Measurements from ENCODE around the gene ASB10. TPM values are rescaled to one million over a fixed set of nuclear protein-coding genes. Genes with fewer than 3 reads are reported as not detected.
A peak's percentile ranks its signal among the peaks of the same experiment; 100 is the strongest.

Gene ASB10
- total RNA-seq, 1 donor from 2014 or later, result not detected

- peaks cover 56% of the 10 kb centered on the region for H3K27me3 Mint-ChIP-seq (ENCODE audit: unreplicated experiment)
- H3K9me3 Mint-ChIP-seq (ENCODE audit: unreplicated experiment), result no peaks in the 10 kb centered on the region
- no peaks in the 10 kb centered on the region for H3K4me1 Mint-ChIP-seq (ENCODE audit: unreplicated experiment)
- DNase-seq (ENCODE audit: extremely low spot score, unreplicated experiment), result peak; percentile 84
- H3K4me3 Mint-ChIP-seq (ENCODE audit: unreplicated experiment), result no peak overlapping the region
- no peaks in the 10 kb centered on the region for H3K36me3 Mint-ChIP-seq (ENCODE audit: unreplicated experiment)
- no peak for TF ChIP-seq CTCF (IDR thresholded peaks at IDR 0.05)
- no peak overlapping the region for H3K27ac Mint-ChIP-seq (ENCODE audit: unreplicated experiment)
Observed at GRCh38 chr7:151174246-151175046, 12.6 kb downstream of the ASB10 start.

DNA sequence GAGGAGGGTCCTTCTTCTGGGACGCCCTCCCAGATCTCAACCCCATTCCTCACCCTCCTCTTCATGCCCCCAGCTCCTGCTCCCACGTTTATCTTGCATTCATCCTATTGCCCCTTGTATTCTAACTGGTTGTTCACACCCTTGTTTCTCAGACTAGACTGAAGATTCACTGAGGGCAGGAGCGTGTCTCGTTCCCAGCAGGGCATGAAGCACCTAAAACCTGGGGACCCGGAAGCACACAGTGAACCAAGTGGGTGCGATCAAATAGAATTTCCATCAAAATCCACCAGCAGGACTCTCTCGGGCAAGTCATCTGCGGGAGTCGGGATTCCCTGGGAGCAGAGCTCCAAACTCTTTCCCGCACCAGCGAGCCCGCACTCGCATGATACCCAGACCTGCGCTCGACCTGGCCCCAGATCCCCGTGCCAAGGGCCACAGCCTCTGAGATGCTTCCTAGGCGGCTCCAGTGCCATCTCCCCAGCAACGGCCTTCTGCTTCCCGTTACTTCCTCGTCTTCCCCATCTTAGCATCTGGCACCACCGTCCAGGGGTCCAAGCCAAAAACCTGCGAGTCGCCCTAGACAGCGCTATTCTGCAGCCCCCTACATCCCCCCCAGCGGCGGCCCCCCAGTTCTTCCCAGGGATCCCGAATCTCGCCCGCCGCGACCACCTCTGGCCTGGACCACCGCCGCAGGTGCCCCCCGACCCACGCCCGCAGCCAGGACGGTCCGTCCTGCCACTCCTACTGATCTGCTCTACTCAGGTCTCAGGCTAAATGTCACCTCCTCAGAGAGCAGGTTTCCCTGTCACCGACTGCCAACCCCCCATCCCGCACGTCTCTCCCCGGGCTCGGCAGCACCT lies 13.4 kb downstream of the ASB10 start:
- H3K4me1 Mint-ChIP-seq (ENCODE audit: unreplicated experiment), result no peaks in the 10 kb centered on the region
- no peak overlapping the region for H3K4me3 Mint-ChIP-seq (ENCODE audit: unreplicated experiment)
- no peak overlapping the region for H3K27ac Mint-ChIP-seq (ENCODE audit: unreplicated experiment)
- TF ChIP-seq CTCF (IDR thresholded peaks at IDR 0.05), result no peak
- H3K36me3 Mint-ChIP-seq (ENCODE audit: unreplicated experiment), result no peaks in the 10 kb centered on the region
- H3K9me3 Mint-ChIP-seq (ENCODE audit: unreplicated experiment), result no peaks in the 10 kb centered on the region
- peak; percentile 81 for DNase-seq (ENCODE audit: extremely low spot score, unreplicated experiment)
- H3K27me3 Mint-ChIP-seq (ENCODE audit: unreplicated experiment), result peaks cover 58% of the 10 kb centered on the region

- H3K36me3 Mint-ChIP-seq (ENCODE audit: unreplicated experiment), result no peaks in the 10 kb centered on the region
- H3K9me3 Mint-ChIP-seq (ENCODE audit: unreplicated experiment), result no peaks in the 10 kb centered on the region
- DNase-seq (ENCODE audit: extremely low spot score, unreplicated experiment), result peak; percentile 94
- H3K4me3 Mint-ChIP-seq (ENCODE audit: unreplicated experiment), result no peak overlapping the region
- H3K27ac Mint-ChIP-seq (ENCODE audit: unreplicated experiment), result no peak overlapping the region
- peaks cover 55% of the 10 kb centered on the region for H3K27me3 Mint-ChIP-seq (ENCODE audit: unreplicated experiment)
- TF ChIP-seq CTCF (IDR thresholded peaks at IDR 0.05), result peak; percentile 100
- no peaks in the 10 kb centered on the region for H3K4me1 Mint-ChIP-seq (ENCODE audit: unreplicated experiment)
Observed at GRCh38 chr7:151172273-151173141, 14.5 kb downstream of the ASB10 start.

- peaks cover 49% of the 10 kb centered on the region for H3K27me3 Mint-ChIP-seq (ENCODE audit: unreplicated experiment)
- H3K4me1 Mint-ChIP-seq (ENCODE audit: unreplicated experiment), result no peaks in the 10 kb centered on the region
- TF ChIP-seq CTCF (IDR thresholded peaks at IDR 0.05), result no peak
- no peak overlapping the region for H3K27ac Mint-ChIP-seq (ENCODE audit: unreplicated experiment)
- DNase-seq (ENCODE audit: extremely low spot score, unreplicated experiment), result no peak
- H3K4me3 Mint-ChIP-seq (ENCODE audit: unreplicated experiment), result no peak overlapping the region
- H3K36me3 Mint-ChIP-seq (ENCODE audit: unreplicated experiment), result no peaks in the 10 kb centered on the region
- no peaks in the 10 kb centered on the region for H3K9me3 Mint-ChIP-seq (ENCODE audit: unreplicated experiment)
Observed at GRCh38 chr7:151168787-151169162, 18.3 kb downstream of the ASB10 start.

Data from osteocyte (in vitro differentiated cells).